CD4-positive, CD25-positive, alpha-beta regulatory T cell (primary cell): Measurements from ENCODE around the gene AGPS. TPM values are rescaled to one million over a fixed set of nuclear protein-coding genes. Genes with fewer than 3 reads are reported as not detected.
"Not testable (repeated sequence)": the region's sequence is repeated elsewhere in the genome, so short reads cannot be mapped to it uniquely, and the experiment has no call there.

Experiments
- ATAC-seq, 2 donors: fragments of 150-1000 bp; cut with Tn5 transposase; one replicate each; pipeline ENCODE4 v1.10.0; 2021; ENCODE audit warnings: low read depth in 2 of 2, moderate number of reproducible peaks in 2 of 2, moderate library complexity in 1 of 2
- DNase-seq, 3 donors: peaks; one replicate each; pipeline versions ENCODE4 v3.0.0 to v3.0.0-alpha.2; 2012 to 2022; ENCODE audit warnings: mixed read lengths in 1 of 3
- H3K27ac ChIP-seq: one replicate; pipeline ENCODE4 v1.7.0; 2013; ENCODE audit warnings: mild to moderate bottlenecking, low read length; ENCODE audit not compliant: insufficient read depth, poor library complexity, severe bottlenecking
- H3K27me3 ChIP-seq: one replicate; pipeline ENCODE4 v1.7.0; 2013; ENCODE audit warnings: low read length; ENCODE audit not compliant: control insufficient read depth, insufficient read depth
- H3K36me3 ChIP-seq: one replicate; pipeline ENCODE4 v1.7.0; 2013; ENCODE audit warnings: mild to moderate bottlenecking, low read length, moderate library complexity; ENCODE audit not compliant: control insufficient read depth, insufficient read depth
- H3K4me1 ChIP-seq: 2 replicates; pipeline ENCODE4 v1.7.0; 2013; ENCODE audit warnings: mild to moderate bottlenecking, low read length; ENCODE audit not compliant: insufficient read depth, control insufficient read depth, poor library complexity, severe bottlenecking
- H3K4me3 ChIP-seq: one replicate; pipeline ENCODE4 v1.7.0; 2013; ENCODE audit warnings: low read depth, mild to moderate bottlenecking, low read length, moderate library complexity
- H3K9me3 ChIP-seq, 2 experiments: 1 replicate in 1 of 2; 2 replicates in 1 of 2; pipeline ENCODE4 v1.7.0; 2013; ENCODE audit warnings: low read length in 2 of 2, mild to moderate bottlenecking in 1 of 2, moderate library complexity in 1 of 2; ENCODE audit not compliant: control insufficient read depth in 2 of 2
- H3K27ac Mint-ChIP-seq, 3 donors: one replicate each; pipeline ENCODE4 v1.8.0; 2020 to 2022; ENCODE audit warnings: mild to moderate bottlenecking in 3 of 3, mixed read lengths in 3 of 3, moderate library complexity in 2 of 3
- H3K27me3 Mint-ChIP-seq: one replicate; pipeline ENCODE4 v1.8.0; 2022; ENCODE audit warnings: mild to moderate bottlenecking, mixed read lengths
- H3K36me3 Mint-ChIP-seq: one replicate; pipeline ENCODE4 v1.8.0; 2020; ENCODE audit warnings: mixed read lengths
- H3K4me1 Mint-ChIP-seq, 4 donors: one replicate each; pipeline ENCODE4 v1.8.0; 2020 to 2022; ENCODE audit warnings: mixed read lengths in 4 of 4, mild to moderate bottlenecking in 1 of 4
- H3K4me3 Mint-ChIP-seq, 4 donors: one replicate each; pipeline ENCODE4 v1.8.0; 2020 to 2022; ENCODE audit warnings: mild to moderate bottlenecking in 4 of 4, mixed read lengths in 4 of 4, moderate library complexity in 3 of 4
- H3K9me3 Mint-ChIP-seq, 7 donors: one replicate each; pipeline ENCODE4 v1.8.0; 2020 to 2022; ENCODE audit warnings: mixed read lengths in 7 of 7, mild to moderate bottlenecking in 3 of 7, moderate library complexity in 2 of 7
- polyA plus RNA-seq, 4 donors: library from polyadenylated mRNA; unstranded; fragments of 300-500 nt; fragmentation: Illumina TruSeq; gene quantifications; one replicate each; pipeline ENCODE4 v1.2.3, GENCODE V29; 2021
- total RNA-seq: library from RNA; stranded (reverse); gene quantifications from one replicate; pipeline ENCODE4 v1.2.3, GENCODE V29; 2022

The AGPS gene
- total and polyA plus RNA-seq, 5 donors from 2014 or later, result 15.6 to 29.4 (median 22.6) TPM

DNA sequence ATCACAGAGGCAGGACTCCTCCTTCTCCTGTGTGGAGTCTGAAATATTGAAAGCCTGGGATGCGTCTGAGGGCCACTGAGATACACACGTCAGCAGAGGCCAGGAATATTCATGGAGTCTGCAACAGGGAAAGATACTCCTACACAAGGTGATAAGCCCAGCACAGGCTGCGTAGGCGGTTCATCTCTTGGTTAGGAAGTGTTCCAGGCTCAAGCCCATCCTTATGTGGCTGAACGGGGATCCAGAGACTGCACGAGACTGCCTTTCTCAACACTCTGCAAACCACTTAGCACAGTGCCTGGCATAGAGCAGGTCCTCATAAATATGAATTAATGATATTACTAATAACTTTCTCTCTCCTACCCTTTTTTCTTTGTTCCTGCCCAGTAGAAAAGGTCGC lies 29.2 kb upstream of the AGPS start:
- H3K27me3 ChIP-seq, result no peaks in the 10 kb centered on the region
- no peak overlapping the region for H3K27ac Mint-ChIP-seq
- no peaks in the 10 kb centered on the region for H3K9me3 ChIP-seq
- H3K27me3 Mint-ChIP-seq, result no peaks in the 10 kb centered on the region
- DNase-seq (no peak), ATAC-seq (no peak)
- no peaks in the 10 kb centered on the region for H3K4me1 ChIP-seq
- no peak overlapping the region for H3K4me3 Mint-ChIP-seq
- H3K4me3 ChIP-seq, result no peak overlapping the region
- no peaks in the 10 kb centered on the region for H3K36me3 ChIP-seq
- H3K9me3 Mint-ChIP-seq, result peaks cover 0 to 5% (median 4%) of the 10 kb centered on the region in 7 donors
- peaks cover 0 to 2% (median 0%) of the 10 kb centered on the region in 4 donors for H3K4me1 Mint-ChIP-seq
- H3K36me3 Mint-ChIP-seq, result no peaks in the 10 kb centered on the region
- no peak overlapping the region for H3K27ac ChIP-seq

DNA sequence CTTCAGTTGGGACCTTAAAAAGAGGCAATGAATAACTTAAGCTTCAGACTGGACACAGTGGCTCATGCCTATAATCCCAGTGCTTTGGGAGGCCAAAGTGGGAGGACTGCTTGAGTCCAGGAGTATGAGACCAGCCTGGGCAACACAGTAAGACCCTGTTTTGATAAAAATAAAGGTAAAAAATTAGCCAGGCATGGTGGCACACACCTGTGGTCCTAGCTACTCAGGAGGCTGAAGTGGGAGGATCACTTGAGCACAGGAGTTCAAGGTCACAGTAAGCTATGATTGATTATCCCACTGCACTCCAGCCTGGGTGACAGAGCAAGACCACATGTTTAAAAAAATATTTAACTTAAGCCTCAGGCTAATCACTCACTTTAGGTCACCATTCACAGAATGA lies 26.8 kb upstream of the AGPS start:
- not testable (repeated sequence) for ATAC-seq, H3K36me3 Mint-ChIP-seq, H3K4me1 Mint-ChIP-seq, H3K27me3 Mint-ChIP-seq, H3K36me3 ChIP-seq, DNase-seq, H3K4me1 ChIP-seq, H3K4me3 Mint-ChIP-seq, H3K9me3 ChIP-seq, H3K27me3 ChIP-seq, H3K4me3 ChIP-seq, H3K27ac ChIP-seq, H3K27ac Mint-ChIP-seq
- peaks cover 3 to 25% (median 8%) of the 10 kb centered on the region in 7 donors for H3K9me3 Mint-ChIP-seq

DNA sequence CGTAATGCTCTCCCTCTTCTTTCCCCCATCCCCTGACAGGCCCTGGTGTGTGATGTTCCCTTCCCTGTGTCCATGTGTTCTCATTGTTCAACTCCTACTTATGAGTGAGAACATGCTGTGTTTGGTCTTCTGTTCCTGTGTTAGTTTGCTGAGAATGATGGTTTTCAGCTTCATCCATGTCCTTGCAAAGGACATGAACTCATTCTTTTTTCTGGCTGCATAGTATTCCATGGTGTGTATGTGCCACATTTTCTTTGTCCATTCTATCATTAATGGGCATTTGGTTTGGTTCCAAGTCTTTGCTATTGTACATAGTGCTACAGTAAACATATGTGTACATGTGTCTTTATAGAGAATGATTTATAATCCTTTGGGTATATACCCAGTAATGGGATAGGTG lies 24.6 kb upstream of the AGPS start:
- not testable (repeated sequence) for H3K27me3 ChIP-seq, ATAC-seq, H3K4me1 Mint-ChIP-seq, H3K4me3 Mint-ChIP-seq, H3K27ac ChIP-seq, H3K4me1 ChIP-seq, H3K4me3 ChIP-seq, H3K27me3 Mint-ChIP-seq, H3K36me3 ChIP-seq, H3K36me3 Mint-ChIP-seq, DNase-seq, H3K27ac Mint-ChIP-seq, H3K9me3 ChIP-seq
- peaks cover 4 to 39% (median 15%) of the 10 kb centered on the region in 7 donors for H3K9me3 Mint-ChIP-seq

DNA sequence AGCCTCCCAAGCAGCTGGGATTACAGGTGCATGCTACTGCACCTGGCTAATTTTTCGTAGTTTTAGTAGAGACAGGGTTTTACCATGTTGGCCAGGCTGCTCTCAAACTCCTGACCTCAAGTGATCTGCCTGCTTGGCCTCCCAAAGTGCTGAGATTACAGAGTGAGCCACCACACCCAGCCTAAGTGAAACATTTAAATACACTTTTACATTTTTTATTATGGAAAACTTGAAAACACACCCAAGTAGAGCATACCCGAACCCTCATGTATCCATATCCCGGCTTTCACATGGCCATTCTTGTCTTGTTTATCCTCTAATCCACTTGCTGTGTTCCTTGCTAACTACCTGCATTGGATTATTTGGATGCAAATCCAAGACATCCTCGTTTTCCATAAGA lies 13.2 kb upstream of the AGPS start:
- H3K27me3 ChIP-seq, result no peaks in the 10 kb centered on the region
- DNase-seq (no peak), ATAC-seq (no peak)
- no peaks in the 10 kb centered on the region for H3K4me1 ChIP-seq
- H3K9me3 Mint-ChIP-seq, result peaks cover 0 to 4% (median 0%) of the 10 kb centered on the region in 7 donors
- H3K9me3 ChIP-seq, result no peaks in the 10 kb centered on the region
- H3K27ac Mint-ChIP-seq, result peak overlapping the region in 1 of 3 donors; percentile 38
- no peak overlapping the region for H3K4me3 Mint-ChIP-seq
- H3K27me3 Mint-ChIP-seq, result no peaks in the 10 kb centered on the region
- H3K27ac ChIP-seq, result no peak overlapping the region
- no peak overlapping the region for H3K4me3 ChIP-seq
- H3K4me1 Mint-ChIP-seq, result peaks cover 0 to 6% (median 3%) of the 10 kb centered on the region in 4 donors
- peaks cover 7% of the 10 kb centered on the region for H3K36me3 Mint-ChIP-seq
- no peaks in the 10 kb centered on the region for H3K36me3 ChIP-seq

DNA sequence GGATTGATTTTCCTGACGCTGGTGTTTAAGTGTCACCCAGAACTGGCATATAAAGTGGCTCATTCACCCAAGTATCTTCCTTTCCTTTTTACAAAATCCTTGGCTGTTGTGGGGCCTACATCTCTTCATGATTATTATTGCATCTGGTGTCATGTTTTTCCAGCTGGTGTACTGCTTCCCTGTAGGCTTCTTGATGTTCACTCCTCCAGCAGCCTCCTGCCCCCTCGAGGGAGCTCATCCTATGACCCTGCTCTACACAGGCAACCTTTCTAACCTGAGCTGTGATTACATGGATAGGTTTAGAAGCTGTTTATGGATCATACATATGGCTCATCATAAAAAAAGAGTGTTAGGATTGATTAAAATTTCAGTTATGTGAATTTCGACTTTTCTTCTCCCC lies 12.4 kb upstream of the AGPS start:
- DNase-seq (no peak), ATAC-seq (no peak)
- Mint-ChIP-seq H3K27ac (no peak overlapping the region), H3K27me3 (no peaks in the 10 kb centered on the region), H3K4me1 (peaks cover 0 to 9% (median under 1%) of the 10 kb centered on the region in 4 donors), H3K4me3 (no peak overlapping the region), H3K36me3 (peaks cover 7% of the 10 kb centered on the region), H3K9me3 (peaks cover 0 to 3% (median 0%) of the 10 kb centered on the region in 7 donors)
- Histone ChIP-seq H3K27me3 (no peaks in the 10 kb centered on the region), H3K27ac (no peak overlapping the region), H3K4me1 (no peaks in the 10 kb centered on the region), H3K36me3 (no peaks in the 10 kb centered on the region), H3K9me3 (no peaks in the 10 kb centered on the region), H3K4me3 (no peak overlapping the region)

DNA sequence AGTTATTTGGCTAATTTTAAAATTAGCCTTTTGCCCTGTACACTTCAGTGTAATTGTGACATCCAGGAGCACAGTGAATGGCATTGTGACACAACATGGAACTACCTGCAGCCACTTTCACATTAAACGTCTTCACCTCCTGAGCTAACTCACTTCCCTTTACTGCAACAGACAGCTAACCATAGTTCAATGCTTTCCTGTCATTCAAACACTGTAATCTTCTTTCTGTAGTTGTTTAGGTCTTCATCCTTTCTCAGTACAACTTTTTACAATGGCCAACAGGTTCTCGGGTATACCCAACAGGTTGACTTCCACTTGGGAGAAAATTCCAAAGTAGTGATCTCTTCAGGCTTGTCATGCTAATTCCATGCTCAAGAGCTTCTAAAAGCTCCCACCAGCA lies 8.6 kb upstream of the AGPS start:
- DNase-seq (no peak), ATAC-seq (no peak)
- no peaks in the 10 kb centered on the region for H3K9me3 Mint-ChIP-seq
- H3K4me1 Mint-ChIP-seq, result peaks cover 0 to 16% (median 12%) of the 10 kb centered on the region in 4 donors
- Histone ChIP-seq H3K27me3 (no peaks in the 10 kb centered on the region), H3K9me3 (no peaks in the 10 kb centered on the region), H3K4me1 (no peaks in the 10 kb centered on the region), H3K4me3 (no peak overlapping the region), H3K27ac (no peak overlapping the region), H3K36me3 (no peaks in the 10 kb centered on the region)
- no peaks in the 10 kb centered on the region for H3K27me3 Mint-ChIP-seq
- no peak overlapping the region for H3K4me3 Mint-ChIP-seq
- H3K36me3 Mint-ChIP-seq, result peaks cover 4% of the 10 kb centered on the region
- no peak overlapping the region for H3K27ac Mint-ChIP-seq

DNA sequence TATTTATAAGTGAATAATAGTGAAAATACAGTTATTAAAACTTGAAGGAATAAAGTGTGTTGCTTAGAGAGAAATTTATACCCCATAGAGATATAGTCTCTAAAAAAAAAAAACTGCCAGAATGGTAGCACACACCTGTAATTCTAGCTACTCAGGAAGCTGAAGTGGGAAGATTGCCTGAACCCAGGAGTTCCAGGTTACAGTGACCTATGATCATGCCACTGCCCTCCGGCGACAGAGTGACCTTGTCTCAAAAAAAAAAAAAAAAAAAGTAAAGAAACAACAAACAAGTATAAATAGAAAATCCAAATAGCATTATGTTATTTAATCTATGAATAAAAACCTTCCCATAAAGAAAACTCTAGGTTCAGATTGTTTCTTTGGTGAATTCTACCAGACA lies 7.4 kb upstream of the AGPS start:
- Mint-ChIP-seq H3K36me3 (peaks cover 9% of the 10 kb centered on the region), H3K27me3 (no peaks in the 10 kb centered on the region), H3K9me3 (no peaks in the 10 kb centered on the region), H3K27ac (no peak overlapping the region), H3K4me1 (peaks cover 7 to 22% (median 14%) of the 10 kb centered on the region in 4 donors), H3K4me3 (no peak overlapping the region)
- Histone ChIP-seq H3K27ac (no peak overlapping the region), H3K27me3 (no peaks in the 10 kb centered on the region), H3K9me3 (no peaks in the 10 kb centered on the region), H3K4me1 (no peaks in the 10 kb centered on the region), H3K4me3 (no peak overlapping the region), H3K36me3 (no peaks in the 10 kb centered on the region)
- DNase-seq (no peak), ATAC-seq (no peak)

DNA sequence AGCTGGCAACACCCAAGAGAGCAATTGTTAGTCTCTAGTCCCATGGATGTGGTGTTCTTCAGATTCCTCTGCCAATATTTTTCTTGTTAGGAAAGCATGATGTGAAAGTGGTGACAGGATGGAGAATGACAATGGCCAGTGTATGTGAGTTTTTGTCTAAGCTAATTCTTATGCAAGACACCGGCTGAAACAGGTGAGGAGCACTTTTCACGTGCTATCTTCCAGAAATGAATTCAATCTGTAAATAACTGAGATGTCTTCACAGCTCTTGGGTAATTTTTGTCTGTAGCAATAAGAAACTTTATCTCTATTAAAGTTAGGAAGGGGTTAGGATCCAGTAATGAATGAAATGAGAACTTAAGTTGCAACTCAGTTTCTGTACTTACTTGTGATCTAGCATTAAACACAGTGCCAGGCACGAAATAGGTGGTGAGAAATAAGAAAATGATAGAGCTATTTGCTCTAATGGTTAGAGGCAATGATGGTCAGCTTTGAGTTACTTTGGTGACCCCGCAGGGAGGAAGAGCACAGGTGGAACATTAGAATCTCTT lies 676 bp upstream of the AGPS start:
- Mint-ChIP-seq H3K36me3 (peaks cover 9% of the 10 kb centered on the region), H3K4me3 (peak overlapping the region; percentile 87 to 99 (median 94)), H3K27me3 (no peaks in the 10 kb centered on the region), H3K27ac (peak overlapping the region; percentile 61 to 96 (median 74)), H3K4me1 (peaks cover 34 to 63% (median 45%) of the 10 kb centered on the region in 4 donors), H3K9me3 (no peaks in the 10 kb centered on the region)
- ATAC-seq (no peak), DNase-seq (no peak)
- Histone ChIP-seq H3K27ac (peak overlapping the region; percentile 61), H3K4me3 (peak overlapping the region; percentile 81), H3K4me1 (peaks cover 38% of the 10 kb centered on the region), H3K27me3 (no peaks in the 10 kb centered on the region), H3K36me3 (peaks cover 5% of the 10 kb centered on the region), H3K9me3 (no peaks in the 10 kb centered on the region)
